ENCODE measurements around the gene MAPKAP1.

Gene MAPKAP1

DNA sequence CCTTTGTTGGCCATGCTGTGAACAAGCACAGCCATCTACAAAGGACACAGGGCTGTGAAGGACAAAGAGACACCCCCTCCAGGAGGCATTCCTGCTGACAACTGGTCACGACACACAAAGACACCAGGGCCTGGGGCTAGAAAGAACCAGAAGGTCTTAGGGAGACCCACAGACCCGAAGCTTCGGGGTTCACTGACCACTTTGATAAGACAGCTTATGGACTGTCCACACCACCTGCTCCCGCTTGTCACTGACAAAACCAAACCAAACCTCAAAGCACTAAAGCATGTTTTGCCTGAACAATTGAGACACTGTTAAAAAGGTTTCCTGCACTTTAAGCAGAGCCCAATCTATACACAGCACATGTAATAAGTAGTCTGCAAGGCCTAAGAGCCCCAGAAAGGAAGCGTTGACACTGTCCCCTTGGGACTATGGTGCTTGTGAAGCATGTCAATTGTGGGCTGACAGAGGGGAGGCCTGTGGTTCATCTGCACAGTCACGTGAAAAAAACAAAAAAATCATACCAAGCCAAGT lies 260.4 kb downstream of the MAPKAP1 start:
- no peak for DNase-seq

DNA sequence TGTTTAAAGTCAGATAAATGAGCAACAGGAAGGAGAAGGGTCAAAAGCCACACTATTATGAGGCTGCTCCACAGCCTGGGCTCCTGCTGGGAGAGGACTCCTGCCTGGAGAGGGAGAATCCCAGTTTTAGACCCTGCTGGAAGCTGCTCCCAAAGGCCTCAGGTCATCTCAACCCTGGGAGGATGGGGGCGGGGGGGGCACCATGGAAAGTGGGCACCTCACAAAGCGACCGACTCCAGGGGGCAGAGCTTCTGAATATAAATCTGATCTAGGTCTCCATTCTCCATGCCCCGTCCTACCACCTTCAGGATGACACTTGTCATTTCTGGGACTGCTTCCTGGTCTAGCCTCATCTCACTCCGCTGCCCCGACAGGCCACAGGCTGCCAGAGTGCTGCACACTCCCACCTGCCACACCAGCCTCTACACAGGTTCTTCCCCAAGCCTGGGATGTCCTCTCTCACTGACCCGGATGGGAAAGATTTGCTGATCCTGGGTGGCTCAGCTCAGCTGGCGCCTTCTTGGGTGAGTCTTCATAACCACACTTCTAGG lies 262.0 kb downstream of the MAPKAP1 start:
- no peak for DNase-seq

DNA sequence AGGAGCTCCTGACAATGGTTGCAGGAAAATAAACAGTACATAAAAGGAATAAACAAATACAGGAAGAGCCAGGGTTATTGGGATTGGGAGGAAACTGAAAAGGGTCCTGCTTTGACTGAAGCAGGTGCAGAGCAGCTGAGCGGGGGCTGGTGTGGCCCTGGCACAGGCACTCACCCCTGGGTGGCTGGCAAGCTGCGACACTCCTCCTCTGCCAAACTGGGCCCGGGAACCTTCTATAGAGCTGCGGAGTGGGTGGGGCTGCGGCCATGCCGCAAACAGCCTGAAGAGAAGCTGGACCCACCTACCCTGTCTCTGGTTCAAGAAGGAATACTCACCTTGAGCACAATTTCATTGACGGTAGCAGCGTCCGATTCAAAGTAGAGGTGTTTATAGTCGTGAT lies 262.8 kb downstream of the MAPKAP1 start:
- no peak for DNase-seq

DNA sequence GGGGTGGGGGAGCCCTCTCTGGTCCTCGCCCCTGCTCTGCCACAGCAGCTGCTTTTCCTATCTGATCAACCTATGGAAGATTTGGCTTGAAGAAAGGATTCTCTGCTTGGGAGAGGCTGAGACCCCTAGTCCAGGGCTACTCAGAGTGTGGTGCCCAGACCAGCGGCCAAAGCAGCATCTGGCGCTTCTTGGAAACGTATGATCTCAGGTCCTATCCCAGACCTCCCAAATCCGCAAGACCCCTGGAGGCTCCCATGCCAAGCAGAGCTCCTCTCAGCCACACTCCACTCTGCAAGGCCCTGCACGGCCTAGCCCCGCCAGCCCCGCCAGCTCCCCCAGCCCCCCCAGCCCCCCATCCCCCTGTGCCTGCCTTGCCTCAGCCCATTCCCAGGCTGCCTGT lies 263.6 kb downstream of the MAPKAP1 start:
- no peak for DNase-seq

DNA sequence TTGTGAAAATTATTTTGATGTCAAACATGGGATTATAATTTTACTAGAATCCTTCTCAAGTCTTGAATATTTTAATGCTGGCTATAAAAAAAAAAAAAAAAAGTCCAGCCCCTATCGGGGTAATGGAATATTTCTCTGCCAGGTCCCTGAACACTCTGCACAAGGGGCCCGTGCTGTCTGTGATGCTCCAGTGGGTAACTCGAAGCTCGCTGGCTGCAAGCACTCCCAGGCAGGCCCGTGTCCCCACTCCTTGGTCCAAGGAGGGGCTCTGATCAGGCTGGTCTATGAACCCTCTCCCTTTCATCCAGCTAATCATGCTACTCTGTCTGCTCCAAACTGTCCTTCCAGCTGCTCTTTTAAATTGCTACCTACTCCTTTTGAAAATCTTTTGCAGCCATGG lies 264.6 kb downstream of the MAPKAP1 start:
- DNase-seq: no peak

DNA sequence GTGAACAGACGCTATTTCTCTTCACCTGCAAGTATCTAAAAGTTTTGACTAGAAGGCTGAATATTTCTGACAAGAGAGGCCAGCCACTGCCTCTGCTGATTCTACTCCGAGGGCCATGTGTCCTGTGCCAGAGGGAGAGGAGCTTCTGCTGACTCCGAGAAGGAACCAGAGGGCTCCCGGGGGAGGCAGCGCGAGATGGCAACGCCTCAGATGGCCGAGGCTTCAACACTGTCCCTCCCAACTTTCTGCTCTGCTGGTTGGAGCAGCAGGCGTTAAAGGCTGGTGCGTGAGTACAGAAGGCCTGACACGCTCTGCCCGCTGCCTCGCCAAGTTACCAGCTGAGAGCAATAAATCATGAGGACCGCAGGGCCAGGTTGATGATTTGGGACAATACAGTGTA lies 266.6 kb downstream of the MAPKAP1 start:
- DNase-seq: no peak

DNA sequence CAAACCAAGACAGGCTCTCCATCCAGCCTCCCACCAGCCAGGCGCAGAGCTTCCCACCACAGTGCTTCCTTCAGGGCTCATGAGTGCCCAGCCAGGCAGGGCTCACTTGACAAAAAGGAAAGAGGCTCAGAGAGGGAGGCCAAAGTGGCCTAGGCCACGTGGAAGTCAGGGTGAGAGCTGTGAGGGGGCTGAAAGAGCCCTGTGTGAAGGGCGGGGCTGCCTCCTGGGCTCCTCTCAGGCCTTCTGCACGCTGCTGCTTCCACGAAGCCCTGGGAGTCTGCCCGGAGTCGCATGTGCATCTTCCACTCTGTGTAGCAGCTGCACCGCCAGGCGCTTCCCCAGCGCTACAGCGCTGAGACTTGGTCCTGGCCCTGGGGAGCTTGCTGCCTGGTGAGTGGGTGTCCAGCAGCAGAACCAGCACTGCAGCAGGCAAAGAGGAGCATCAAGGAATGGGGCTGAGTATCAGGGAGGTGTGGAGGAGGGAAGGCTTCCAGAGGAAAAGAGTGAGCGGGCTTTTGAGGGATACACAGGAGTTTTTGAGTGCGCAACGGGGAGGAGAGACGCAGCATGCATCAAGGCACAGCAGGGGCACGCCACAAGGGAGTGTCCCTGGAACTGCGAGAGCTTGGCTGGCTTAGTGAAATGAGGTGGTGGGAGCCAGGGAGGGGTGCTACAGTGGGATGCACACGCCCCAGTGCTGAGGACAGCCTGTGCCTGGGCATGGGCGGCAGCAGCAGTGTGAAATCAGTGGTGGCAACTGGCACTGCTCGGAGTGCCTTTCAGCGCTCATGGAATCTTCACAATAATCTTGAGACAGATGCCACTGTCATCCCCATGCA lies 267.4 kb downstream of the MAPKAP1 start:
- DNase-seq: no peak

DNA sequence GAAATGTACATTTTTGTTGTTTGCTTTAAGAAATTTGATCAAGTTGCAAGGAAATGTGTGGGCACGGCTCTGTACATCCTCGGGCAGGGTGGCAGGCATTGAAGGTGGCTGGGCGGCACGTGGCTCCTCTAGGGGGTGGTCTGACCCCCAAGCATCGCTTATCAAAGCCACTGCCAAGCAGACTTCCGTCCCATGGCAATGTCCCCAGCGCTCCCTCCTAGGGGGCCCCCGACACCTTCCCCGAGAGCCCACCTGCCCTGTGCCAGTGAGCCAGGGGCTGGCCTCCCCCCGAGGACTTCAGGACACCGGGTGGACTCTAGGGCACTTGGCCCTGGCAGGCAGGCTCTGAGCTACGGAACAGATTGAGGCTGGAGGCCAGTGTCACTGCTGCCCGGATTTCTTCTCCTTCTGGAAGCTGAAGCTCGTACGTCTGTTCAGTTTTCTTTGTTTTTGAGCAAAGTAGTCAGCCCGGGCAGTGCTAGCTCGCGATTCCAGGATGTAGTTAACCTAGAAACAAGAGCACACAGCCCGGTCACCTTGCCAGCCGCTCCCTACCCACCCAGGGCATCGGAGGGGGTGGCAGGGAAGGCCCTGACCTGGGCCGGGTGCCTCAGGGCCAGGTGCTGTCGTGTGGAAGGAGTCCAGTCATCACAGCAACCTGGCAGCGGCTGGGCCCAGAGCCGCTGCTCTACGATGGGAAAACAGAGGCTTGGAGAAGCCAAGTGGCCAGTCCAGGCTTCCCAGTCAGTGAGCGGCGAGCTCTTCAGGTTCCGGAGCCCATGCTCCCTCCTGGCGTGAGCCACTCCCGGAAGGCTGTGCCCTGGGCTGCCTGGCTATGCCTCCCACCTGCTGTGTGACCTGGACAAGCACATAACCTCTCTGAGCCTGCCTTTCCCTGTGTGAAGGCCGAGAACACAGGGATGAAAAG lies 268.2 kb downstream of the MAPKAP1 start:
- DNase-seq: no peak

DNA sequence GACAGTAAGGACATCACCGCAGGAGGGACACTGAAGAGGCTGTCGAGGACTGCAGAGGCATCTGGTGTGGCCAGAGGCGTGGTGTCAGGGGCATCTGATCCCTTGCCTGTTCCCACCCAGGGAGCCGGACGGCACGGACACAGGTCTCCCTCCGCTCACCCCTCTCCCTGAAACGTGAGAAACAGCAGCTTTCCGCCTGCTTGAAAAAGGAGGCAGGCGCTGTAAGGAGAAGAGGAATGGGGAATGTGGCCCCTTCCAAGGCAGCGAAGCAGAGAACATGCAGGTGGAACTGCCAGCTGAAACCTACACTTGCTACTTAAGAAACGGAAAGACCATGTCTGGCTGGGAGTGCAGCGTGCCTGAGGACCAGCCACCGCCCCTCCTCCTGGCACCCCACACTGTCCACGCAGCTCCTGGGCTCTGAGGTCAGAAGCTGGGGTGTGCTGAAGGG lies 269.2 kb downstream of the MAPKAP1 start:
- no peak for DNase-seq

DNA sequence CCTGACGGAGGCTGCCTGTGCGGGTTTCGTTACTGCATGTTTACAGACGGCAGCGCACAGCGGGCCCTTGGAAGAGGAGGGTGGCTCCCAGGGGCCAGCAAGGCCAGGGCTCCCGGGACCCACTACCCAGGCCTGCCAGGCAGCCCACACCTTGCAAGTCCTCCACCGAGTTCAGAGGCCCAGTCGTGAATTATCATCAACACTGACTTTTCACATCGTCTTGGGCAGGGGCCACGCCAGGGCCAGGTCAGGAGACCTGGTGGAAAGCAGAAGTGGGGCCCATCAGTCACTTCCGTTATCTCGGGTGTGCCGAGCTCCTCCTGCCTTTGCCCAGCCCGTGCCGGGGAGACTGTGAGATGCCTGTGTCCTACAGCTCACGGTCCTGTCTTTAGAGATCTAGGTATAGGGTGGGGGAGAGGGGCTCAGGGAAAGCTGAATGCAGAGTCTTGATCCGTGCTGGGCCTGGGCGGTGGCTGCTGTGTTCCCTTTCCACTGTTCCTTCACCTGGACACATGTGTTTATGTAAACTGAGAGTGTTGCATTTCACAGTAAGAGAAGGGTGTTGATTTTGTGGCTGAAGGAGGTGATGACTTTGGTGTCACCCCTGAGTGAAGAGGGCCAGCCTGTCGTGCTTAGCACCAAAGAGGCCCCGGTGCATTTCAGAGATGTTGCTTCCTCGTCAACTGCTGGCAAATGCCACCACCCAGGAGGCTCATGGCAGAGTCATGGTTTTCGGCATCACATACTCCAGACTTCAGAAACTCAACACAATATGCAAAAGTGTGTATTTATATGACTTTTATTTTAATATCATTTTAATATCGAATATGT lies 270.2 kb downstream of the MAPKAP1 start:
- DNase-seq: no peak

DNA sequence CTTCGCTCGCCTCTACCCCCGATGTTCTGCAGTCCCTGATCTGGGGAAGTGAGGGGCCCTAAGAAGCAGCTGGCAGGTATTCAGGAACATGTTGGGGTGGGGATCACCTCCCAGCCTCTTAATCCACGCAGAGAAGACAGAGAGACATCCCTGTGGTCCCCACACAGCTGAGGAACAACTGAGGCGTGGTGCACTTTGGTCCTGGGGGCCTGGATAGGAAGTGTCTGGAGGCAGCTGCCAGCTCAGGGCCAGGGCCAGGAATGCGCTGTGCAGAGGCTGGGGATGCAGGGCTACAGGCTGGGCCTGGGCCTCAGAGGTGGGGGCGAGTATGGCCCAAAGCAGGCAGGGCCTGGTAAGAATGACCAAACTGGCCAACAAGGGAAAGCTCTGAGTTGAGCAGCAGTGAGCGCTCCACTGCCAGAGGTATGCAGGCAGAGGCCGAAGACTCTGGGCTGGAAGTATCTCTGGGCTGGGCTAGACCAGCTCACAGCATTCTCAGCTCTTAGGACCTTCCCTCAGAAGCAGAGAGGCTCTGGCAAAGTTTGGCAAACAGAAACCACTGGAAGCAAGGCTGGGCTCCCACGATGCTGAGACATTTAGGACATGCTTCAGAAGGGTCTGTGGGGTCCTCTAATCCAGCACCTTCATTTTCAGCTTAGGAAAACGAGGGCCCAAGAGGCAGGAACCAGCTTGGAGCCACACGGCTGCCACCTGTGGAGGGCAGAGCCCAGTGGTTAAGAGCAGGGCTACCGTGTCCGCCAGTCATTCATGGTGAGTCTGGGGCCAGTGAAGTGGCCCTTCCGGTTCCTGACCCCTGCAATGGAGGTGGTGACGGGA lies 271.0 kb downstream of the MAPKAP1 start:
- DNase-seq: no peak

DNA sequence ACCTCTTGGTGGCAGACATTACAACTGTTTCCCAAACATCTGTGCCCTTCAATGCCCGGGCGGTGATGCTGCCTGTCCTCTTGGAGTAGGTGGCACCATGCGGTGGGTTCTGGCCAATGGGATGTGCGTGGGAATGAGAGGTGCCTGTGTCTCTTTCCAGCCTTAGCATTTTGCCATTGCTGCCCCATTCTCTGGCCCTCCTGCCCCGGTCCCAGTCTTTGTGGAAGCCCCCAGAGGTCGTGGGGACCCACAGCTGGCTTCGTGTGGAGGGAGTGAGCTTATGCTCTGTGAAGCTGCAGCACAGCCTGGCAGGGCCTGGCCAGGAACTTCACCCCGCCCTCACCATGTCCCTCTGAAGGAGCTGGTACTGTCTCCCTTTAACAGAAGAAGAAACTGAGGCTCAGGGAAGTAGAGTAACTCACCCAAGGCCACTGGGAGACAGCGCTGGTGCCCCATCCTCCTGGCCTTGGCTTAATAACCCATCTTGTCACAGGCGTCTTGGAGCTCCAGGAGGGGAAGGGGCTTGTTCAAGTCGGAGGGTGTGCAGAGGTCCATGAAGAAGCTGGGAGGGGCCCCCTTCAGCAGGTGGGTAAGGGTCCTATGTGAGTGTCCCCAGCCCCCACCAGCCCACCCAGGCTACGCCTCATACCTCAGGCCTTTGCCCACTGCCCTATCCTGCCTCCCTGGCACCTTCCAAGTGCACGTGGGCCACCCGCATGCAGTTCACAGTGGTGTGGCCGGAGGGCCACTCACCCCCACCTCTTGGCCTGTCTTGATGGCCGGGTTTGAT lies 271.8 kb downstream of the MAPKAP1 start:
- no peak for DNase-seq

DNA sequence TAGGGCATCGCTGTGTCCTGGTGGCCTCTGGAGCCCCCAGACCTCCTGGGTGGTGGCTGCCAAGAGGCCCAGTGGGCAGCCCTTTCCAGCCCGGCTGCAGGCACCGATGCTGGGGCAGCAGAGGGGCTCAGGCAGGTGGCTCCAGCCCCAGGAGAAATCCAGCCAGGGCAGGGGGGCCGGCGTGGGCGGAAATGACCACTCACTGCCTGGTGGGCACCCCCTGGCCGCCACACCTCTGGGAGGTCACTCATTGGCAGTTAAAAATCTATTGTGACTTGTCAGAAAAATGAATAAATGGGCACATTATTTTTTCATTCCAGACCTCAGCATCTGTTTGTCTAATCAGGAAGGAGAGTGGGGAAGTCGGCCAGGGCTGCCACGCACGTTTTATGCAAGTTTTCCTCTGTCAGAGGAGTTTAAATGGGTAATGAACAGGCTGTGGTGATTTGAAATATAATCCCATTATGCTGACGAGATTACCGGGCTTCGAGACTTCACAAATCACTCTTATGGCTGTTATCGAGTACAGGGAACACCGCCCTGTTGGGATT lies 273.5 kb downstream of the MAPKAP1 start:
- no peak for DNase-seq

DNA sequence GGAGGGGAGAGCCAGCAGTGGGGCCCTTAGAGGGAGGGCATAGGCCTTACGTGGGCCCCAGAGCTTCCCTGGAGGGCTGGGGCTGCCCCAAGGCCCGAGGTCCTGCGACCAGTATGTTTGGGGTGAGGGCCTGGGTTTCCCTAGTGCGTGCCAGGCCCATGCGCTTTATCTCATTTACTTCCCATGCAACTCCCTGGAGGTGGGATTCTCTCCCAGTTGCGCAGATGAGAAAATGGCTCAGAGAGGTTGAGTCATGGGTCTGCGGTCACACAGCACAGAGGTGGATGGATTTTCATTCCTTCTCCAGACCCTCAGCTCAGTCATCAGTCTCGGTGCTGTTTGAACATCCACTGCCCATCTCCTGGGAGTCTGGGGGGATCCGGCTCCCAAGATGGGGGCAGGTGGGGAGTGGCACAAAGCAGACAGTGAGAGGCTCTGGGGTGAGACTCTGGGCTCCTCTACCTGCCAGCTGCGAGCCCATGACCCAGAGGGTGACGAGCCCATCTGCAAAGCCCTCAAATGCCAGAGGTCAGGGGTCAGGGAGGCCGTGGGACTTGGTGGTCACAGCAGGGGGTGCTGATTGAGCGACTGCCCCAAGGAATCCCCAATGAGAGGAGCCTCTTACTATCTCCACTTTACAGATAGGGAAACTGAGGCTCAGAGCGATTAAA lies 274.2 kb downstream of the MAPKAP1 start:
- no peak for DNase-seq

DNA sequence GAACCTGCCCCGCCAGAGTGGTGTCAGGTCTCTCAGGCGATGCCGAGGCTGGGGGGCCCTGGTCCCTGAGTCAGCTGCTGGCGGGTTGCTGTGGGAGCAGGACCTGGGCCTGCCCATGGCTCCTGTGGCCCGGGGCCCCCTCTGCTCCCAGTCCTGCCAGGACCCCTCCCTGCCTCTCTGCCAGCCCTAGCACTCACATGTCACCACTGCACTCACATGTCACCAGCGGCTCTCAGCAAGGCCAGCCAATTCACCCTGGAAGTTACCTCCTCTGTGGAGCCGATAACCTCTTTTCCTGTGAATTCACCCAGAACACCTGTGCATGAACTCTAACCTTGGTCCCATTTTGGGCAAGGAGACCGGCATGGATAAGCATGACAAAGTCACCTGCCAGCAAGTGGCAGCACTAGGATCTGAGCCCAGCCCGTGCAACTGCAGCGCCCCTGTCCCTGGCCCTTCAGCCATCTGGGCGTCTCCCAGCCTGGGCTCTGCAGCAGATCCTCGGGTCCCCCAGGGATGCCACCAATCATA lies 275.2 kb downstream of the MAPKAP1 start:
- DNase-seq: no peak

DNA sequence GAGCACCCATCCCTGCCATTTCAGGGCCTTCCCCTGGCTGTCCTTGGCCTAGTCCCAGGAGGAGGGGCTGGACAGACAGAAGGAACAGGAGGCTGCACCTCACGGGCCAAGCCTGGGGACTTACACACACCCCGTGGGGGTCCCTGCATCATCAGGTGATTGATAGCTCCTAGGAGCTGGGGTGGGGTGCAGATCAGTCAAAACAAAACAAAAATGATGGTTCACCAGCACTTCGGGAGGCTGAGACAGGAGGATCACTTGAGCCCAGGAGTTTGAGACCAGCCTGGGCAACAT lies 276.0 kb downstream of the MAPKAP1 start:
- DNase-seq: no peak

DNA sequence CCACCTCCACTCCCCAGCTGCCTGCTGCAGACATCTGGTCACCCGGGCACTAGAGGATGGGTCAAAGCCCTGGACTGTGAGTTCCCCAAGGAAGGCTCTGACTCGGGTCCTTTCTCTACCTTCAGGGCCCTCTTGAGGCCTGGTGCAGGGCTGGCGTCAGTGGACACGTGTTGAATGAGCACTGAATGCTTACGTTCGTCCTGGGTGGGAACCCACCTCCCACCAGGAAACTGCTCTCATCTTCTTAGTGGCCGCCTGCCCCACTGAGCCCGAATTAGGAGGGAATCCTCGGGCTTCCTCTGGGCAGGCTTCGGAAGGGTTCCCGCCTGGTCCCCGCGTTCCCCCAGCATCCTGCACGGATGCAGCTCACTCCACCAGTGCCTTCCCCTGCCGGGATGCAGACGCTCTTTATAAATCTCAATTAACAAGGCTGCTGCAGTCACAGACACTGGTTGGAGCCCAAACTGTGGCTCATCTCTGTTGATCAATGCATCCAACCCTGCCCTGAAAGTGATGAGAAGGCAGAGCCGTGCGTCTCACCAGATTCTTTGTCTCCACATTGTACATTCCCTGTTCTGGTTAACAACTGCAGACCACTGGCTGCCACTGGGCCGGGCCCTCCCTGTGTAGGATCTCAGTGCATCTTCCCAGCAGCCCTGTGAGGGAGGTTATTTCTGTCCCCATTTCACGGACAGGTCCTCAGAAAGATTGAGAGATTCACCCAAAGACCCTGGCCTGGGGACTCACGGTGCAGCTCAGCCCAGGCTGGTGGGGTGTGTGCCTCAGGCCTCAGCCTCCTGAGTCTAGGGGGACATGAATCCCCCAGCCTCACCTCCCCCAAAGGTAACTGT lies 276.6 kb downstream of the MAPKAP1 start:
- no peak for DNase-seq

DNA sequence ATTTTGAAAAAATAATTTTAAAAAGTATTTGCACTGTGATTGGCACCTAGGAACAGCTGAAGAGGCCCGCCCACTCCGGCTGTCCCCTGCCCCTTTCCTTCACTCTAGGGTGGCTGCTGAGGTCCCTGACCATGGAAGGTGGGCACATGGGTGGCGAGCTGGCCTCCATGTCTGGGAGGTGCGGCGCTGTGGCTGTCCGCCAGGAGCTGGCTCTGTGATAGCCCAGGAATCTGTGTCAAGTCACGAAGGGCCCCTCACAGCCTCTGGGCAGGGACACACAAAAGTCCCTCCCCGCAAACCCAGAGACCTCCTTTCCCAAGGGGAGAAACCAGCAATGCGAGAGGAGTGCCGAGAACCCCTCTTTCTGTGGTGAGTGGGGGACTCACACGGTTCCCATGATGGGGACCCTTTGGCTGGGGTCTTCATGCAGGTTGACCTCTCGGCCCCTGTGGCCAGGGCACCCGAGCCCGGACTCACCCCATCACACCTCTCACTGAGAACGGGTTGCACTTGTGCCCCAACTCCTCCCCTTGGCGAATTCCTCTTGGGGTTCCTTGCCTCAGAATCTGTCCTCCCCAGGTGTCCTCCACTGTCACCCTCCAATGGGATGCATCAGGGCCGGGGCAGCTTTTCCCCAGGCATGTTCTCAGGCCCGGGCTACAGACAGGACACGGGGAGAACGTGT lies 277.4 kb downstream of the MAPKAP1 start:
- no peak for DNase-seq

Measured in inflammatory macrophage treated with lipopolysaccharide for 1 hour (primary cell).